GM12878 (cell line): Measurements from ENCODE around the gene ZC3H10. TPM values are rescaled to one million over a fixed set of nuclear protein-coding genes. Genes with fewer than 3 reads are reported as not detected.

ENCODE experiments used
- BRCA1 ChIP-seq: IDR thresholded peaks from 2 replicates; pipeline ENCODE4 v1.6.1; 2011; ENCODE audit warnings: low read depth, low read length, improper control_type of control experiment
- CHD2 ChIP-seq: IDR thresholded peaks from 2 replicates; pipeline ENCODE4 v1.6.1; 2011; ENCODE audit warnings: low read depth, low read length, improper control_type of control experiment, borderline replicate concordance
- GABPA ChIP-seq: IDR thresholded peaks from 2 replicates; pipeline ENCODE4 v1.6.1; 2014; ENCODE audit warnings: antibody characterized with exemption, low read depth, mild to moderate bottlenecking, inconsistent platforms
- HDAC2 ChIP-seq: fragments of 200-600 bp; sonication (generic); IDR thresholded peaks from 2 replicates; pipeline ENCODE4 v1.6.1; 2017
- JUNB ChIP-seq: IDR thresholded peaks from 2 replicates; pipeline ENCODE4 v1.6.1; 2016; ENCODE audit warnings: antibody characterized with exemption, mild to moderate bottlenecking
- KAT2A ChIP-seq: conservative IDR thresholded peaks from 2 replicates; pipeline ENCODE4 v1.6.1; 2011; ENCODE audit warnings: low read depth, low read length; ENCODE audit not compliant: control insufficient read depth
- KLF5 ChIP-seq: fragments of 450-650 bp; IDR thresholded peaks from 2 replicates; pipeline ENCODE4 v1.6.1; 2014; ENCODE audit warnings: mild to moderate bottlenecking; ENCODE audit not compliant: partially characterized antibody
- MXI1 ChIP-seq: fragments of 150-350 bp; IDR thresholded peaks from 2 replicates; pipeline ENCODE4 v1.6.1; 2011; ENCODE audit warnings: low read depth, mild to moderate bottlenecking, inconsistent platforms, low read length, improper control_type of control experiment
- NFXL1 ChIP-seq: fragments of 450-650 bp; IDR thresholded peaks from 2 replicates; pipeline ENCODE4 v1.6.1; 2017; ENCODE audit warnings: antibody characterized with exemption, mild to moderate bottlenecking, borderline replicate concordance
- POLR2AphosphoS5 ChIP-seq: IDR thresholded peaks from 2 replicates; pipeline ENCODE4 v1.6.1; 2011; ENCODE audit warnings: mild to moderate bottlenecking, low read length, inconsistent platforms
- RAD21 ChIP-seq: IDR thresholded peaks from 2 replicates; pipeline ENCODE4 v1.6.1; 2011; ENCODE audit warnings: mild to moderate bottlenecking, low read depth, low read length, moderate library complexity; ENCODE audit not compliant: insufficient read depth
- RBBP5 ChIP-seq: fragments of 200-600 bp; sonication (generic); conservative IDR thresholded peaks from 2 replicates; pipeline ENCODE4 v1.6.1; 2016
- SMAD5 ChIP-seq: IDR thresholded peaks from 2 replicates; pipeline ENCODE4 v1.6.1; 2016; ENCODE audit warnings: antibody characterized with exemption, low read depth
- SREBF2 ChIP-seq: IDR thresholded peaks from 2 replicates; pipeline ENCODE4 v1.6.1; 2012; ENCODE audit warnings: mild to moderate bottlenecking, low read length
- STAT1 ChIP-seq: fragments of 450-650 bp; conservative IDR thresholded peaks from 2 replicates; pipeline ENCODE4 v1.6.1; 2014; ENCODE audit warnings: antibody characterized with exemption, mild to moderate bottlenecking
- SUZ12 ChIP-seq: fragments of 200-600 bp; sonication (generic); IDR thresholded peaks from one replicate; pipeline ENCODE4 v1.6.1; 2018; ENCODE audit warnings: antibody characterized with exemption, mild to moderate bottlenecking; ENCODE audit not compliant: unreplicated experiment
- TCF7 ChIP-seq: IDR thresholded peaks from 2 replicates; pipeline ENCODE4 v1.6.1; 2014; ENCODE audit warnings: antibody characterized with exemption, borderline replicate concordance
- ZNF207 ChIP-seq: fragments of 450-650 bp; IDR thresholded peaks from 2 replicates; pipeline ENCODE4 v1.6.1; 2014; ENCODE audit warnings: antibody characterized with exemption, mild to moderate bottlenecking, borderline replicate concordance
- ZNF24 ChIP-seq: fragments of 450-650 bp; IDR thresholded peaks from 2 replicates; pipeline ENCODE4 v1.6.1; 2017; ENCODE audit warnings: antibody characterized with exemption, mild to moderate bottlenecking
- polyA plus RNA-seq, 11 experiments: library from polyadenylated mRNA; depleted of rRNA in 4 of 11; unstranded in 6 of 11; stranded (reverse) in 5 of 11; fragments of >200 nt; fragmentation: Nextera tagmentation in 4 of 11; fragmentation: Illumina TruSeq in 1 of 11; extraction: Ambion mirVana in 4 of 11; extraction: Trizol in 1 of 11; gene quantifications; 1 replicate in 1 of 11; 2 replicates in 10 of 11; pipeline versions ENCODE4 v1.2.1 to v1.2.3, GENCODE V29; 2011 to 2016; ENCODE audit warnings: inconsistent platforms in 2 of 11, missing spikeins in 2 of 11, low read depth in 1 of 11
- total RNA-seq, 4 experiments: library from RNA; depleted of rRNA in 3 of 4; stranded (reverse); fragments of >200 nt in 3 of 4; fragmentation: Illumina TruSeq in 1 of 4; extraction: Trizol in 1 of 4; gene quantifications; 2 replicates each; pipeline versions ENCODE4 v1.2.1 to v1.2.3, GENCODE V29; 2013 to 2021
- TF ChIP-seq, protein P1 (sequence below): fragments of 450-650 bp; IDR thresholded peaks from 2 replicates; pipeline ENCODE4 v1.6.1; 2016; ENCODE audit warnings: mild to moderate bottlenecking, moderate library complexity, borderline replicate concordance
- TF ChIP-seq, protein P2 (sequence below): fragments of 450-650 bp; IDR thresholded peaks from 2 replicates; pipeline ENCODE4 v1.6.1; 2017; ENCODE audit warnings: mild to moderate bottlenecking
- TF ChIP-seq, protein P3 (sequence below): IDR thresholded peaks from 2 replicates; pipeline ENCODE4 v1.6.1; 2011; ENCODE audit warnings: low read depth, mild to moderate bottlenecking, low read length, moderate library complexity, borderline replicate concordance; ENCODE audit errors: extremely low read depth
- TF ChIP-seq, protein P4 (sequence below): fragments of 450-650 bp; IDR thresholded peaks from 2 replicates; pipeline ENCODE4 v1.6.1; 2017; ENCODE audit warnings: mild to moderate bottlenecking, low read depth, inconsistent platforms; ENCODE audit not compliant: poor library complexity, severe bottlenecking

Gene ZC3H10
- total and polyA plus RNA-seq, 10 of the 15 experiments (the other 5 are each of a cell fraction or from before 2014, with no cell fraction given), result 0.56 to 6.4 (median 3.7) TPM

DNA sequence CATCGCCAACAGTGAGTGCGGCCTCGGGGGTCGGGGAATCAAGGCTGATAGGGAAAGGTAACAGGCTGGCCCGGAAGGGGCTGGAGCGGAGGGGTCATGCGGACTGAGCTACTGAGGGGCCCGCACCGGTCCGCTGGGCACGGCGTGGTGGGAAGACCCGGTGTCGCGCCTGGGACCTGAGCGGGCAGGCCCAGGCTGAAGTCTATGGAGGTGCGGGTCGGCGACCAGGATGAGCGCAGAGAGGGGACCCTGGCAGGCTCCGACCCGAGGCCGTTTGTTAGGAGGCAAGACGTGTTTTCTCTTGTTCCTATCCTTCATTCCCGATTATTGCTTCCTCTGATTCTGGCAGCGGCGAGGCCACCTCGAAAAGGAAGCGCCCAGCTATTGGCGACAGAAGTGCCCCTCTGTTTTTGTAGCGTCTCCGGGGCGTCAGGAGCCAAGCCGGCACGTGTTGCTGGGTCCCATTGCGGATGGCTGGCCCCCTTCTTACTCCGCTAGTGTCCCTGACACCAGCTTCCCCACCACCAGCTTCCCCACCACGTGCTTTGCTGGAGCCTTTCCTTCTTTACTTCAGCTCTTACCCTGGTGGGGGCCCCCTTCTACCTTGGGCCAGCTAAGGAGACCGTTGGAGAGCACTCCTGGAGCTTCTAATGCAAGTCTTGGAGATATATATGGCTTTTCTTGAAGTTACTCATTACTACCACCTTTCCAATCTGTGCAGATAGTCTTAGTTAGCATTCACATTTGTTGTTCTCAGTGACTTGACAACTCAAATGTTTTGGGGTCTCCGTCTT, 13.1 kb upstream of the ZC3H10 start (continued):
- TF ChIP-seq, protein P1, sequence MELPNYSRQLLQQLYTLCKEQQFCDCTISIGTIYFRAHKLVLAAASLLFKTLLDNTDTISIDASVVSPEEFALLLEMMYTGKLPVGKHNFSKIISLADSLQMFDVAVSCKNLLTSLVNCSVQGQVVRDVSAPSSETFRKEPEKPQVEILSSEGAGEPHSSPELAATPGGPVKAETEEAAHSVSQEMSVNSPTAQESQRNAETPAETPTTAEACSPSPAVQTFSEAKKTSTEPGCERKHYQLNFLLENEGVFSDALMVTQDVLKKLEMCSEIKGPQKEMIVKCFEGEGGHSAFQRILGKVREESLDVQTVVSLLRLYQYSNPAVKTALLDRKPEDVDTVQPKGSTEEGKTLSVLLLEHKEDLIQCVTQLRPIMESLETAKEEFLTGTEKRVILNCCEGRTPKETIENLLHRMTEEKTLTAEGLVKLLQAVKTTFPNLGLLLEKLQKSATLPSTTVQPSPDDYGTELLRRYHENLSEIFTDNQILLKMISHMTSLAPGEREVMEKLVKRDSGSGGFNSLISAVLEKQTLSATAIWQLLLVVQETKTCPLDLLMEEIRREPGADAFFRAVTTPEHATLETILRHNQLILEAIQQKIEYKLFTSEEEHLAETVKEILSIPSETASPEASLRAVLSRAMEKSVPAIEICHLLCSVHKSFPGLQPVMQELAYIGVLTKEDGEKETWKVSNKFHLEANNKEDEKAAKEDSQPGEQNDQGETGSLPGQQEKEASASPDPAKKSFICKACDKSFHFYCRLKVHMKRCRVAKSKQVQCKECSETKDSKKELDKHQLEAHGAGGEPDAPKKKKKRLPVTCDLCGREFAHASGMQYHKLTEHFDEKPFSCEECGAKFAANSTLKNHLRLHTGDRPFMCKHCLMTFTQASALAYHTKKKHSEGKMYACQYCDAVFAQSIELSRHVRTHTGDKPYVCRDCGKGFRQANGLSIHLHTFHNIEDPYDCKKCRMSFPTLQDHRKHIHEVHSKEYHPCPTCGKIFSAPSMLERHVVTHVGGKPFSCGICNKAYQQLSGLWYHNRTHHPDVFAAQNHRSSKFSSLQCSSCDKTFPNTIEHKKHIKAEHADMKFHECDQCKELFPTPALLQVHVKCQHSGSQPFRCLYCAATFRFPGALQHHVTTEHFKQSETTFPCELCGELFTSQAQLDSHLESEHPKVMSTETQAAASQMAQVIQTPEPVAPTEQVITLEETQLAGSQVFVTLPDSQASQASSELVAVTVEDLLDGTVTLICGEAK, result no peak
- TF ChIP-seq HDAC2 (no peak), RAD21 (no peak), KLF5 (no peak), SMAD5 (no peak), SREBF2 (no peak), CHD2 (no peak), RBBP5 (no peak), MXI1 (peak; percentile 77), ZNF24 (no peak), TCF7 (no peak), SUZ12 (no peak), ZNF207 (no peak), POLR2AphosphoS5 (no peak), STAT1 (no peak), JUNB (no peak), GABPA (no peak), NFXL1 (no peak), KAT2A (no peak), BRCA1 (no peak)
- TF ChIP-seq, protein P2, sequence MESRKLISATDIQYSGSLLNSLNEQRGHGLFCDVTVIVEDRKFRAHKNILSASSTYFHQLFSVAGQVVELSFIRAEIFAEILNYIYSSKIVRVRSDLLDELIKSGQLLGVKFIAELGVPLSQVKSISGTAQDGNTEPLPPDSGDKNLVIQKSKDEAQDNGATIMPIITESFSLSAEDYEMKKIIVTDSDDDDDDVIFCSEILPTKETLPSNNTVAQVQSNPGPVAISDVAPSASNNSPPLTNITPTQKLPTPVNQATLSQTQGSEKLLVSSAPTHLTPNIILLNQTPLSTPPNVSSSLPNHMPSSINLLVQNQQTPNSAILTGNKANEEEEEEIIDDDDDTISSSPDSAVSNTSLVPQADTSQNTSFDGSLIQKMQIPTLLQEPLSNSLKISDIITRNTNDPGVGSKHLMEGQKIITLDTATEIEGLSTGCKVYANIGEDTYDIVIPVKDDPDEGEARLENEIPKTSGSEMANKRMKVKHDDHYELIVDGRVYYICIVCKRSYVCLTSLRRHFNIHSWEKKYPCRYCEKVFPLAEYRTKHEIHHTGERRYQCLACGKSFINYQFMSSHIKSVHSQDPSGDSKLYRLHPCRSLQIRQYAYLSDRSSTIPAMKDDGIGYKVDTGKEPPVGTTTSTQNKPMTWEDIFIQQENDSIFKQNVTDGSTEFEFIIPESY, result no peak
- TF ChIP-seq, protein P3, sequence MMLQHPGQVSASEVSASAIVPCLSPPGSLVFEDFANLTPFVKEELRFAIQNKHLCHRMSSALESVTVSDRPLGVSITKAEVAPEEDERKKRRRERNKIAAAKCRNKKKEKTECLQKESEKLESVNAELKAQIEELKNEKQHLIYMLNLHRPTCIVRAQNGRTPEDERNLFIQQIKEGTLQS, result no peak
- TF ChIP-seq, protein P4, sequence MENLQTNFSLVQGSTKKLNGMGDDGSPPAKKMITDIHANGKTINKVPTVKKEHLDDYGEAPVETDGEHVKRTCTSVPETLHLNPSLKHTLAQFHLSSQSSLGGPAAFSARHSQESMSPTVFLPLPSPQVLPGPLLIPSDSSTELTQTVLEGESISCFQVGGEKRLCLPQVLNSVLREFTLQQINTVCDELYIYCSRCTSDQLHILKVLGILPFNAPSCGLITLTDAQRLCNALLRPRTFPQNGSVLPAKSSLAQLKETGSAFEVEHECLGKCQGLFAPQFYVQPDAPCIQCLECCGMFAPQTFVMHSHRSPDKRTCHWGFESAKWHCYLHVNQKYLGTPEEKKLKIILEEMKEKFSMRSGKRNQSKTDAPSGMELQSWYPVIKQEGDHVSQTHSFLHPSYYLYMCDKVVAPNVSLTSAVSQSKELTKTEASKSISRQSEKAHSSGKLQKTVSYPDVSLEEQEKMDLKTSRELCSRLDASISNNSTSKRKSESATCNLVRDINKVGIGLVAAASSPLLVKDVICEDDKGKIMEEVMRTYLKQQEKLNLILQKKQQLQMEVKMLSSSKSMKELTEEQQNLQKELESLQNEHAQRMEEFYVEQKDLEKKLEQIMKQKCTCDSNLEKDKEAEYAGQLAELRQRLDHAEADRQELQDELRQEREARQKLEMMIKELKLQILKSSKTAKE, result no peak
